Measurements from ENCODE around the gene ISYNA1.

- TF ChIP-seq CTCF (IDR thresholded peaks at IDR 0.05; ENCODE audit: control extremely low read depth in 1 of 3, insufficient read depth in 1 of 3, low read depth in 1 of 3, low read length in 3 of 3) = no peak
- TF ChIP-seq EZH2 (IDR thresholded peaks at IDR 0.05; ENCODE audit: low read depth, low read length, severe bottlenecking) = no peak
- TF ChIP-seq EP300 (IDR thresholded peaks at IDR 0.05; ENCODE audit: borderline replicate concordance in 1 of 2, low read depth in 2 of 2, low read length in 2 of 2) = no peak
- TF ChIP-seq, protein P1, sequence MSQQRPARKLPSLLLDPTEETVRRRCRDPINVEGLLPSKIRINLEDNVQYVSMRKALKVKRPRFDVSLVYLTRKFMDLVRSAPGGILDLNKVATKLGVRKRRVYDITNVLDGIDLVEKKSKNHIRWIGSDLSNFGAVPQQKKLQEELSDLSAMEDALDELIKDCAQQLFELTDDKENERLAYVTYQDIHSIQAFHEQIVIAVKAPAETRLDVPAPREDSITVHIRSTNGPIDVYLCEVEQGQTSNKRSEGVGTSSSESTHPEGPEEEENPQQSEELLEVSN (IDR thresholded peaks at IDR 0.05) = no peak
- no peak for TF ChIP-seq CHD2 (IDR thresholded peaks at IDR 0.05; ENCODE audit: low read length)
- TF ChIP-seq POLR2A (IDR thresholded peaks at IDR 0.05; ENCODE audit: control extremely low read depth in 1 of 2, low read depth in 2 of 2, low read length in 2 of 2) = no peak
- TF ChIP-seq CHD1 (IDR thresholded peaks at IDR 0.05; ENCODE audit: low read depth, low read length) = no peak
Observed at GRCh38 chr19:18440936-18441803, 3.2 kb upstream of the ISYNA1 start.
